PC-9 (cell line): ENCODE data around the gene BCL11A. TPM values are rescaled to one million over a fixed set of nuclear protein-coding genes. Genes with fewer than 3 reads are reported as not detected.

Experiments used
- BruUV-seq: library from RNA; stranded (reverse); fragments of 400-500 nt; replicated peaks from 2 replicates; lab custom pipeline; 2021; lab: Mats Ljungman, UMichigan
- CTCF ChIA-PET: fragments of 300-600 bp; sonication (Branson Sonifier 250); formaldehyde crosslinking; loops from one replicate; lab custom pipeline; 2022; ENCODE audit warnings: antibody characterized with exemption; lab: Charles Lee
- POLR2A ChIA-PET: fragments of 300-600 bp; sonication (Branson Sonifier 250); formaldehyde crosslinking; loops from one replicate; lab custom pipeline; 2022; ENCODE audit warnings: antibody characterized with exemption; ENCODE audit not compliant: unreplicated experiment; lab: Charles Lee
- DNase-seq, 2 experiments: peaks; one replicate each; pipeline versions ENCODE4 v3.0.0 to v3.0.0-alpha.2; 2015 to 2022; ENCODE audit warnings: mixed read lengths in 1 of 2
- H2AFZ ChIP-seq: fragments of 200-600 bp; sonication (generic); 2 replicates; pipeline ENCODE4 v1.8.1; 2017; ENCODE audit warnings: antibody characterized with exemption
- H3F3A ChIP-seq: fragments of 200-600 bp; sonication (generic); 2 replicates; pipeline ENCODE4 v1.8.1; 2017; ENCODE audit warnings: antibody characterized with exemption, mild to moderate bottlenecking, low read depth; ENCODE audit not compliant: insufficient read depth
- H3K27ac ChIP-seq: fragments of 200-600 bp; sonication (generic); 2 replicates; pipeline ENCODE4 v1.6.1; 2016; ENCODE audit warnings: mixed run types
- H3K27me3 ChIP-seq: fragments of 200-600 bp; sonication (generic); 2 replicates; pipeline ENCODE4 v1.6.1; 2016; ENCODE audit warnings: low read depth, mixed run types; ENCODE audit not compliant: insufficient read depth
- H3K36me3 ChIP-seq: fragments of 200-600 bp; sonication (generic); 2 replicates; pipeline ENCODE4 v1.6.1; 2016; ENCODE audit warnings: low read depth, mixed run types
- H3K4me1 ChIP-seq: fragments of 200-600 bp; sonication (generic); replicated peaks from 2 replicates; pipeline ENCODE4 v1.6.1; 2016; ENCODE audit warnings: mixed run types; ENCODE audit not compliant: insufficient read depth
- H3K4me2 ChIP-seq: fragments of 200-600 bp; sonication (generic); 2 replicates; pipeline ENCODE4 v1.6.1; 2017; ENCODE audit warnings: mixed run types
- H3K4me3 ChIP-seq: fragments of 200-600 bp; sonication (generic); 2 replicates; pipeline ENCODE4 v1.6.1; 2016; ENCODE audit warnings: mixed run types
- H3K79me2 ChIP-seq: fragments of 200-600 bp; sonication (generic); 2 replicates; pipeline ENCODE4 v1.6.1; 2017; ENCODE audit warnings: low read depth, mixed run types
- H3K9me2 ChIP-seq: fragments of 200-600 bp; sonication (generic); 2 replicates; pipeline ENCODE4 v1.8.1; 2017; ENCODE audit warnings: mild to moderate bottlenecking; ENCODE audit not compliant: insufficient read depth
- H3K9me3 ChIP-seq: fragments of 200-600 bp; sonication (generic); 2 replicates; pipeline ENCODE4 v1.8.1; 2016; ENCODE audit warnings: low read depth; ENCODE audit not compliant: insufficient read depth
- H4K20me1 ChIP-seq: fragments of 200-600 bp; sonication (generic); 2 replicates; pipeline ENCODE4 v1.8.1; 2017; ENCODE audit not compliant: insufficient read depth
- CTCF ChIP-seq: fragments of 200-600 bp; sonication (generic); conservative IDR thresholded peaks from 2 replicates; pipeline ENCODE4 v1.6.1; 2017; ENCODE audit warnings: mixed run types, antibody characterized with exemption, mild to moderate bottlenecking, moderate library complexity
- EZH2 ChIP-seq: fragments of 200-600 bp; sonication (generic); IDR thresholded peaks from 2 replicates; pipeline ENCODE4 v1.8.0; 2017; ENCODE audit warnings: antibody characterized with exemption, low read depth
- intact Hi-C: fragments of 100-400 bp; cut with micrococcal nuclease; formaldehyde crosslinking; loops from one replicate; pipeline ENCODE4 v1.10.0; 2022; ENCODE audit not compliant: unreplicated experiment
- total RNA-seq: library from RNA; stranded (reverse); gene quantifications from 2 replicates; pipeline ENCODE4 v1.2.3, GENCODE V29; 2021

BCL11A gene
- total RNA-seq, 1 experiment from 2014 or later: not detected

DNA sequence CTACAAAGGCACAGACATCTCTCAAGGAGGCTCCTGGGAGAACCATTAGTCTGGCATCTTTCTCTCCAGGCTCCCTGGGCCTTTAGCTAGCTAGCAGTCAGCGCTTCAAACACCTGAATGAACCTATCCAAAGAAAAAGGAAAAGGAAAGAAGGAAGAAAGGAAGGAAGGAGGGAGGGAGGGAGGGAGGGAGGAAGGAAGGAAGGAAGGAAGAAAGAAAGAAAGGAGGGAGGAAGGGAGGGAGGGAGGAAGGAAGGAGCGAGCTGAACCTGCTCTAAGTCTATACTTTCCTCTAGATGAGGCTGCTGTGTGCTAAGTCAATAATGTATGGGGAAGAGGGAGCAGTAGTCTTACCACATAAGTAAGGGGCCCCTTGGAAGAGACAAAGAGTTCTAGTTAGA is 5.1 kb upstream of the BCL11A start:
- POLR2A ChIA-PET: no interaction called here
- TF ChIP-seq CTCF (no peak), EZH2 (no peak)
- H3K27me3 ChIP-seq: peaks cover 47% of the 10 kb centered on the region
- intact Hi-C loops: no loop called here
- no peaks in the 10 kb centered on the region for H3K36me3 ChIP-seq
- CTCF ChIA-PET: interaction anchor here (0.5 kb wide), 1 partner anchor 1308 kb away, joined by 3 read pairs; no protein-coding TSS in a partner anchor
- no peaks in the 10 kb centered on the region for H3K79me2 ChIP-seq
- no TSS peak for BruUV-seq
- no peak overlapping the region for H3K4me2 ChIP-seq
- no peaks in the 10 kb centered on the region for H4K20me1 ChIP-seq
- H3K9me2 ChIP-seq: no peaks in the 10 kb centered on the region
- H3F3A ChIP-seq: no peaks in the 10 kb centered on the region
- H3K27ac ChIP-seq: no peak overlapping the region
- H3K9me3 ChIP-seq: no peaks in the 10 kb centered on the region
- no peak overlapping the region for H3K4me3 ChIP-seq
- 0 out of 2 replicates have a peak, but pooled peaks cover 12% of the 10 kb centered on the region for H3K4me1 ChIP-seq
- no peak for DNase-seq
- no peak overlapping the region for H2AFZ ChIP-seq

DNA sequence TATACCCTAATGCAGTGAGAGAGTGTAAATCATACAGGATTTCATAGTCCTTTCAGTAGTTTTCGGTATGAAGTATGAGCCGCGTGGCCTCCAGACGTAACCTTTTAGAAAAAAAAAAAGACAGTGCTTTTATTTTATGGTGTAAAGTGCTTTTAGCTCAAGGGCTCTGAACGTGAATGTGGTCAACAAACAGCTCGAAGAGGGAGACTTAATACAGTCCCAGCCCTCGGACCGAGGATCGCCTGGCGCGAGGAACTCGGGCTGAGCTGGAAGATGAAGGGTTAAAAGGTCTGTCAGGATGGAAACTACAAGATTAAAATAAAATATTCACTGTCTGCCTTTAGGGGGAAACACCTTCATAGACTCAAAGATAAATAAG is 4.0 kb upstream of the BCL11A start:
- TF ChIP-seq EZH2 (no peak), CTCF (no peak)
- 0 out of 2 replicates have a peak, but pooled peaks cover 12% of the 10 kb centered on the region for H3K4me1 ChIP-seq
- H3K27ac ChIP-seq: no peak overlapping the region
- H3K4me3 ChIP-seq: no peak overlapping the region
- H3K27me3 ChIP-seq: peaks cover 52% of the 10 kb centered on the region
- CTCF ChIA-PET: no interaction called here
- H4K20me1 ChIP-seq: no peaks in the 10 kb centered on the region
- intact Hi-C loops: no loop called here
- no peaks in the 10 kb centered on the region for H3F3A ChIP-seq
- no TSS peak for BruUV-seq
- no peaks in the 10 kb centered on the region for H3K79me2 ChIP-seq
- H3K4me2 ChIP-seq: no peak overlapping the region
- H3K36me3 ChIP-seq: no peaks in the 10 kb centered on the region
- no peaks in the 10 kb centered on the region for H3K9me2 ChIP-seq
- no peaks in the 10 kb centered on the region for H3K9me3 ChIP-seq
- POLR2A ChIA-PET: interaction anchor here (0.6 kb wide), 1 partner anchor 1852 kb away, joined by 4 read pairs; no protein-coding TSS in a partner anchor
- H2AFZ ChIP-seq: no peak overlapping the region
- no peak for DNase-seq

- H2AFZ ChIP-seq: no peak overlapping the region
- DNase-seq: no peak
- no peak overlapping the region for H3K4me2 ChIP-seq
- TF ChIP-seq CTCF: no peak
- no peak for TF ChIP-seq EZH2
- H3K79me2 ChIP-seq: no peaks in the 10 kb centered on the region
- H3K4me3 ChIP-seq: no peak overlapping the region
- 0 out of 2 replicates have a peak, but pooled peaks cover 12% of the 10 kb centered on the region for H3K4me1 ChIP-seq
- POLR2A ChIA-PET: interaction anchor here (0.6 kb wide), 1 partner anchor 1851 kb away, joined by 4 read pairs; no protein-coding TSS in a partner anchor
- H3K9me3 ChIP-seq: no peaks in the 10 kb centered on the region
- BruUV-seq: no TSS peak
- H3K9me2 ChIP-seq: no peaks in the 10 kb centered on the region
- no peaks in the 10 kb centered on the region for H3K36me3 ChIP-seq
- H3K27ac ChIP-seq: no peak overlapping the region
- peaks cover 56% of the 10 kb centered on the region for H3K27me3 ChIP-seq
- CTCF ChIA-PET: no interaction called here
- H3F3A ChIP-seq: no peaks in the 10 kb centered on the region
- no peaks in the 10 kb centered on the region for H4K20me1 ChIP-seq
- intact Hi-C loops: no loop called here
Measured at GRCh38 chr2:60556576-60557485, 3.4 kb upstream of the BCL11A start.
